B cell (primary cell): ENCODE measurements around the gene DCTN4. TPM values are rescaled to one million over a fixed set of nuclear protein-coding genes. Genes with fewer than 3 reads are reported as not detected.
"Not testable (repeated sequence)": the region's sequence is repeated elsewhere in the genome, so short reads cannot be mapped to it uniquely, and the experiment has no call there.

ENCODE experiments used
- ATAC-seq: fragments of 200-7000 bp; cut with Tn5 transposase; one replicate; pipeline ENCODE4 v1.10.0; 2021; ENCODE audit warnings: low read depth, mild to moderate bottlenecking, moderate number of reproducible peaks, moderate library complexity
- CTCF ChIA-PET: fragments of 350-600 bp; sonication (Branson Sonifier 250); formaldehyde crosslinking; loops from one replicate; lab custom pipeline; 2021; ENCODE audit warnings: antibody characterized with exemption, inconsistent platforms; lab: Charles Lee
- POLR2A ChIA-PET: fragments of 350-600 bp; sonication (Branson Sonifier 250); formaldehyde crosslinking; loops from one replicate; lab custom pipeline; 2021; ENCODE audit warnings: antibody characterized with exemption; lab: Charles Lee
- DNase-seq: peaks from one replicate; pipeline ENCODE4 v3.0.0; 2013
- H2AFZ ChIP-seq: 2 replicates; pipeline ENCODE4 v1.6.1; 2012; ENCODE audit warnings: mild to moderate bottlenecking, low read depth, low read length; ENCODE audit not compliant: insufficient read depth, poor library complexity, severe bottlenecking
- H3K27ac ChIP-seq, 2 donors: 1 replicate in 1 of 2; 2 replicates in 1 of 2; pipeline ENCODE4 v1.5.1; 2012 to 2013; ENCODE audit warnings: low read length in 2 of 2, mild to moderate bottlenecking in 2 of 2, moderate library complexity in 1 of 2
- H3K27me3 ChIP-seq, 4 experiments: fragments of 200-600 bp in 1 of 4; sonication (generic) in 1 of 4; replicated peaks in 1 of 4; 1 replicate in 2 of 4; 2 replicates in 2 of 4; pipeline versions ENCODE4 v1.6.1 to v1.7.0; 2013 to 2016; ENCODE audit warnings: low read length in 3 of 4, mild to moderate bottlenecking in 2 of 4, mixed read lengths in 1 of 4, moderate library complexity in 1 of 4; ENCODE audit not compliant: insufficient read depth in 4 of 4, control insufficient read depth in 3 of 4; ENCODE audit errors: control extremely low read depth in 1 of 4
- H3K36me3 ChIP-seq, 2 experiments: replicated peaks in 1 of 2; 1 replicate in 1 of 2; 2 replicates in 1 of 2; pipeline versions ENCODE4 v1.6.1 to v1.7.1; 2013; ENCODE audit warnings: low read length in 1 of 2; ENCODE audit not compliant: insufficient read depth in 2 of 2, control insufficient read depth in 1 of 2; ENCODE audit errors: control extremely low read depth in 1 of 2, extremely low read depth in 1 of 2
- H3K4me1 ChIP-seq, 2 donors: fragments of 200-600 bp in 1 of 2; sonication (generic) in 1 of 2; 1 replicate in 1 of 2; 2 replicates in 1 of 2; pipeline versions ENCODE4 v1.5.1 to v1.6.1; 2013 to 2017; ENCODE audit warnings: low read length in 2 of 2; ENCODE audit not compliant: control insufficient read depth in 2 of 2, insufficient read depth in 2 of 2
- H3K4me2 ChIP-seq: replicated peaks from 2 replicates; pipeline ENCODE3; 2012; ENCODE audit warnings: mild to moderate bottlenecking, low read depth, low read length; ENCODE audit not compliant: poor library complexity, severe bottlenecking
- H3K4me3 ChIP-seq, 5 experiments: fragments of 200-600 bp in 1 of 5; sonication (generic) in 1 of 5; 1 replicate in 3 of 5; 2 replicates in 2 of 5; pipeline versions ENCODE4 v1.5.1 to v1.7.0; 2011 to 2016; ENCODE audit warnings: low read length in 4 of 5, mild to moderate bottlenecking in 4 of 5, low read depth in 2 of 5, control low read depth in 1 of 5, moderate library complexity in 1 of 5; ENCODE audit not compliant: insufficient read depth in 1 of 5; ENCODE audit errors: control extremely low read depth in 1 of 5, extremely low read depth in 1 of 5
- H3K79me2 ChIP-seq: fragments of 200-600 bp; sonication (generic); one replicate; pipeline ENCODE4 v1.6.0; 2016; ENCODE audit warnings: low read length; ENCODE audit not compliant: control insufficient read depth, insufficient read depth
- H3K9ac ChIP-seq: fragments of 200-600 bp; sonication (generic); 2 replicates; pipeline ENCODE4 v1.6.1; 2017; ENCODE audit warnings: mild to moderate bottlenecking, low read length, moderate library complexity
- H3K9me3 ChIP-seq, 3 donors: one replicate each; pipeline versions ENCODE4 v1.6.1 to v1.7.1; 2013; ENCODE audit warnings: low read length in 2 of 3; ENCODE audit not compliant: control insufficient read depth in 2 of 3, insufficient read depth in 1 of 3; ENCODE audit errors: control extremely low read depth in 1 of 3
- H4K20me1 ChIP-seq: 2 replicates; pipeline ENCODE4 v1.6.0; 2012; ENCODE audit warnings: mild to moderate bottlenecking, low read length; ENCODE audit not compliant: insufficient read depth, control insufficient read depth, poor library complexity, severe bottlenecking
- H3K27ac Mint-ChIP-seq: one replicate; pipeline ENCODE4 v1.8.0; 2021; ENCODE audit warnings: mixed read lengths
- H3K27me3 Mint-ChIP-seq: one replicate; pipeline ENCODE4 v1.8.0; 2021; ENCODE audit warnings: mixed read lengths
- H3K4me1 Mint-ChIP-seq: one replicate; pipeline ENCODE4 v1.8.0; 2021; ENCODE audit warnings: mixed read lengths
- H3K4me3 Mint-ChIP-seq: one replicate; pipeline ENCODE4 v1.8.0; 2021; ENCODE audit warnings: mixed read lengths
- H3K9me3 Mint-ChIP-seq: one replicate; pipeline ENCODE4 v1.8.0; 2022; ENCODE audit warnings: mixed read lengths; ENCODE audit not compliant: insufficient read depth
- CTCF ChIP-seq: fragments of 200-600 bp; IDR thresholded peaks from one replicate; pipeline ENCODE4 v1.8.0; 2022; ENCODE audit warnings: antibody characterized with exemption, mild to moderate bottlenecking
- EZH2 ChIP-seq: IDR thresholded peaks from 2 replicates; pipeline ENCODE4 v1.6.1; 2012; ENCODE audit warnings: borderline replicate concordance, low read depth, mild to moderate bottlenecking, moderate library complexity, low read length; ENCODE audit not compliant: insufficient read depth, poor library complexity, severe bottlenecking
- WGBS: methylation state at CpG from one replicate; pipeline ENCODE4 v1.1.5; 2013; ENCODE audit warnings: missing lambda C conversion rate; ENCODE audit not compliant: insufficient coverage; 5-methylcytosine and 5-hydroxymethylcytosine counted together
- intact Hi-C: fragments of 100-400 bp; cut with micrococcal nuclease; formaldehyde crosslinking; loops from one replicate; pipeline ENCODE4 v1.10.0; 2022
- polyA plus RNA-seq: library from polyadenylated mRNA; depleted of rRNA; stranded (reverse); fragments of >200 nt; gene quantifications from 2 replicates; pipeline ENCODE4 v1.2.3, GENCODE V29; 2012
- total RNA-seq, 2 donors: library from RNA; stranded (reverse); fragments of 120-200 nt in 1 of 2; gene quantifications; 1 replicate in 1 of 2; 2 replicates in 1 of 2; pipeline versions ENCODE4 v1.2.3 to v1.2.4, GENCODE V29; 2013 to 2022

The DCTN4 gene
- total and polyA plus RNA-seq, 2 donors (not counting 1 experiment from before 2014, with no cell fraction given), result 11.2 to 54.4 TPM

- no peaks in the 10 kb centered on the region for H3K27me3 ChIP-seq
- Mint-ChIP-seq H3K9me3 (no peaks in the 10 kb centered on the region), H3K27me3 (no peaks in the 10 kb centered on the region), H3K4me3 (no peak overlapping the region), H3K4me1 (peaks cover 36% of the 10 kb centered on the region), H3K27ac (no peak overlapping the region)
- no peak overlapping the region for H3K27ac ChIP-seq
- no peak overlapping the region for H2AFZ ChIP-seq
- CTCF ChIA-PET, result interaction anchor here (1.0 kb wide), 1 partner anchor 289 kb away, joined by 3 read pairs; no protein-coding TSS in a partner anchor
- no peak overlapping the region for H3K9ac ChIP-seq
- POLR2A ChIA-PET, result no interaction called here
- H3K36me3 ChIP-seq, result peaks cover 24 to 46% of the 10 kb centered on the region in 2 experiments
- peaks cover 0 to 10% of the 10 kb centered on the region in 2 donors for H3K4me1 ChIP-seq
- peaks cover 17% of the 10 kb centered on the region for H4K20me1 ChIP-seq
- ATAC-seq, result no peak
- no peaks in the 10 kb centered on the region for H3K9me3 ChIP-seq
- DNase-seq, result no peak
- intact Hi-C loops, result no loop called here
- TF ChIP-seq EZH2 (no peak), CTCF (no peak)
- H3K79me2 ChIP-seq, result peaks cover 57% of the 10 kb centered on the region
- H3K4me3 ChIP-seq, result no peak overlapping the region
- 100% methylated on average over 1 of the region's 2 CpGs for WGBS
- no peak overlapping the region for H3K4me2 ChIP-seq
These were observed 8.3 kb downstream of the DCTN4 start for GRCh38 chr5:150750469-150750868.

- intact Hi-C loops, POLR2A ChIA-PET, DNase-seq: not testable (repeated sequence)
These were observed 15.7 kb downstream of the DCTN4 start for GRCh38 chr5:150743142-150743488.

GRCh38 chr5:150742455-150743141 is 16.2 kb downstream of the DCTN4 start:
- Histone ChIP-seq H4K20me1 (peaks cover 34% of the 10 kb centered on the region), H3K79me2 (peaks cover 47% of the 10 kb centered on the region), H3K36me3 (peaks cover 0 to 13% of the 10 kb centered on the region in 2 experiments)
- H3K27ac ChIP-seq, H3K4me2 ChIP-seq, H3K27ac Mint-ChIP-seq, POLR2A ChIA-PET, H2AFZ ChIP-seq, H3K9me3 Mint-ChIP-seq, intact Hi-C loops, H3K4me1 ChIP-seq, H3K9ac ChIP-seq, H3K9me3 ChIP-seq, DNase-seq, H3K27me3 ChIP-seq, H3K4me3 ChIP-seq, H3K4me3 Mint-ChIP-seq, ATAC-seq, CTCF ChIA-PET, H3K27me3 Mint-ChIP-seq: not testable (repeated sequence)
- peaks cover 21% of the 10 kb centered on the region for H3K4me1 Mint-ChIP-seq
- WGBS, result 100% methylated on average over 5 of the region's 18 CpGs

More at GRCh38 chr5:150743142-150743488, 15.7 kb downstream of the DCTN4 start:
- ATAC-seq, H3K9me3 Mint-ChIP-seq, H2AFZ ChIP-seq, H3K27me3 Mint-ChIP-seq, H3K27me3 ChIP-seq, H3K9ac ChIP-seq, H3K9me3 ChIP-seq, H3K4me3 ChIP-seq, H3K27ac ChIP-seq, H3K4me3 Mint-ChIP-seq, H3K4me1 ChIP-seq, H3K4me2 ChIP-seq, CTCF ChIA-PET, H3K27ac Mint-ChIP-seq: not testable (repeated sequence)
- H3K4me1 Mint-ChIP-seq, result peaks cover 18% of the 10 kb centered on the region
- peaks cover 30% of the 10 kb centered on the region for H4K20me1 ChIP-seq
- 91% methylated on average over 5 of the region's 9 CpGs for WGBS
- peaks cover 42% of the 10 kb centered on the region for H3K79me2 ChIP-seq
- H3K36me3 ChIP-seq, result peaks cover 0 to 13% of the 10 kb centered on the region in 2 experiments
